GM18907 (cell line): ENCODE results near the gene ADGRB3.

Experiments used
- ATAC-seq: cut with Tn5 transposase; IDR thresholded peaks from one replicate; pipeline ENCODE4 v1.9.1; 2021; ENCODE audit warnings: mild to moderate bottlenecking, moderate library complexity; ENCODE audit not compliant: unreplicated experiment

The ADGRB3 gene

GRCh38 chr6:68634726-68635411, at the start of gene ADGRB3:
TSS of gene ADGRB3 (plus strand) at chr6:68635282. CDS start at chr6:68638676, 3,394 bp downstream.
- peak; percentile 87 for ATAC-seq

GRCh38 chr6:68593558-68593957, 41.5 kb upstream of the ADGRB3 start:
- ATAC-seq: no peak

GRCh38 chr6:68597642-68598041, 37.4 kb upstream of the ADGRB3 start:
- no peak for ATAC-seq

- no peak for ATAC-seq
Observed at GRCh38 chr6:68615938-68616337, 19.1 kb upstream of the ADGRB3 start.

- ATAC-seq: no peak
Observed at GRCh38 chr6:68625998-68626397, 9.1 kb upstream of the ADGRB3 start.

- ATAC-seq: no peak
Observed at GRCh38 chr6:68628161-68628560, 6.9 kb upstream of the ADGRB3 start.

GRCh38 chr6:68632734-68633133, 2.3 kb upstream of the ADGRB3 start:
- no peak for ATAC-seq

- no peak for ATAC-seq
Observed at GRCh38 chr6:68633281-68633971, 1.7 kb upstream of the ADGRB3 start.

- peak; percentile 10 for ATAC-seq
Observed at GRCh38 chr6:68633972-68634725, 933 bp upstream of the ADGRB3 start.

GRCh38 chr6:68635412-68635705, 277 bp downstream of the ADGRB3 start:
- peak; percentile 6 for ATAC-seq

GRCh38 chr6:68635706-68636513, 828 bp downstream of the ADGRB3 start:
- no peak for ATAC-seq

- no peak for ATAC-seq
Observed at GRCh38 chr6:68636666-68637065, 1.6 kb downstream of the ADGRB3 start.

- ATAC-seq: no peak
Observed at GRCh38 chr6:68637071-68637470, 2.0 kb downstream of the ADGRB3 start.

- no peak for ATAC-seq
Observed at GRCh38 chr6:68637782-68638181, 2.7 kb downstream of the ADGRB3 start.

- ATAC-seq: no peak
Observed at GRCh38 chr6:68638230-68638900, 3.3 kb downstream of the ADGRB3 start.

- ATAC-seq: no peak
Observed at GRCh38 chr6:68639211-68639610, 4.1 kb downstream of the ADGRB3 start.

GRCh38 chr6:68639826-68640490, 4.9 kb downstream of the ADGRB3 start:
- ATAC-seq: no peak

- ATAC-seq: no peak
Observed at GRCh38 chr6:68640491-68640835, 5.4 kb downstream of the ADGRB3 start.

- no peak for ATAC-seq
Observed at GRCh38 chr6:68641172-68641571, 6.1 kb downstream of the ADGRB3 start.

GRCh38 chr6:68642081-68642480, 7.0 kb downstream of the ADGRB3 start:
- no peak for ATAC-seq
